Left lung (tissue), 10 donors: ENCODE data around the gene SMIM30. TPM values are rescaled to one million over a fixed set of nuclear protein-coding genes. Genes with fewer than 3 reads are reported as not detected.
"Not testable (repeated sequence)": the region's sequence is repeated elsewhere in the genome, so short reads cannot be mapped to it uniquely, and the experiment has no call there.

ENCODE experiments used
- ATAC-seq: fragments of 200-7000 bp; cut with Tn5 transposase; one replicate; pipeline ENCODE4 v1.9.1; 2020; ENCODE audit warnings: moderate library complexity
- DNase-seq, 4 donors: peaks; one replicate each; pipeline ENCODE4 v3.0.0-alpha.2; 2013 to 2020
- H3K27ac ChIP-seq, 2 donors: fragments of 200-600 bp; sonication (generic) in 1 of 2; one replicate each; pipeline versions ENCODE4 v1.5.0 to v1.8.0; 2020 to 2021
- H3K27me3 ChIP-seq, 2 donors: fragments of 200-600 bp; sonication (generic) in 1 of 2; one replicate each; pipeline versions ENCODE4 v1.5.0 to v1.8.0; 2020 to 2021
- H3K36me3 ChIP-seq, 2 donors: fragments of 200-600 bp; sonication (generic) in 1 of 2; one replicate each; pipeline versions ENCODE4 v1.5.0 to v1.8.0; 2020 to 2021
- H3K4me1 ChIP-seq, 2 donors: fragments of 200-600 bp; one replicate each; pipeline ENCODE4 v1.8.0; 2021
- H3K4me3 ChIP-seq, 2 donors: fragments of 200-600 bp; sonication (generic) in 1 of 2; one replicate each; pipeline versions ENCODE4 v1.5.0 to v1.8.0; 2020 to 2021; ENCODE audit warnings: mild to moderate bottlenecking in 1 of 2
- H3K9me3 ChIP-seq, 2 donors: fragments of 200-600 bp; sonication (generic) in 1 of 2; one replicate each; pipeline versions ENCODE4 v1.5.0 to v1.8.0; 2020 to 2021
- CTCF ChIP-seq, 2 donors: fragments of 200-600 bp; sonication (generic) in 1 of 2; IDR thresholded peaks; one replicate each; pipeline versions ENCODE4 v1.5.0 to v1.8.0; 2021; ENCODE audit warnings: antibody characterized with exemption in 2 of 2
- intact Hi-C, 2 donors: fragments of 100-400 bp; cut with DNase I; formaldehyde crosslinking; loops; one replicate each; pipeline versions ENCODE4 v1.11.2 to v1.14.2; 2022
- polyA plus RNA-seq, 6 donors: library from polyadenylated mRNA; unstranded; fragments of 120-200 nt; gene quantifications; one replicate each; pipeline ENCODE4 v1.2.1, GENCODE V29; 2013; ENCODE audit not compliant: insufficient read length in 6 of 6
- total RNA-seq, 2 donors: library from RNA; stranded (reverse); fragmentation: NEBNext Ultra II Directional; extraction: Animal tissue kit (Norgen Biotek cat#: 25700); gene quantifications; one replicate each; pipeline ENCODE4 v1.2.1, GENCODE V29; 2021
- donor health status: DM: no; HTN: yes; CAD: no.
- donor health status: DM: no; HTN: no; CAD: no.

Gene SMIM30
- total and polyA plus RNA-seq, 8 donors: 50.8 to 80.0 (median 70.5) TPM

DNA sequence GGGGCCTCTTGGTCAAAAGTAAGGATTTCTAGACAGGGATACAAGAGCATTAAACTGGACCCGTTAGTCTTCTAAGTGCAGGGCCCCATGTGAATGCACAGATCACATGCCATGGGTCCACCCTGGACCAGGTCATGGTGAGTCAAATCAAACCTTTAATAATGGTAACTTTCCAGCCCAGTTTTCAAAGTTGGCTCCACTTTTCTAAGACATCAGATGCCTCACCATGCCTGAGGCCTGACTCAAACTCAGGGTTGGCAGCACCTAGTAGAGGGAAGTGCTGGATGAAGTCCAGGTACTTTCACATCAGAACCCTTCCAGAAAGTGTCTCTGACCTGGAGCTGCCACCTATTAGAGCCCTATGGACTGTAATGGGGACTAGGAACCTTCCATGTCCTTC, 9.7 kb upstream of the SMIM30 start:
- no peaks in the 10 kb centered on the region for H3K9me3 ChIP-seq
- H3K4me1 ChIP-seq: no peaks in the 10 kb centered on the region
- no peak overlapping the region for H3K27ac ChIP-seq
- intact Hi-C loops: no loop called here
- no peak overlapping the region for H3K4me3 ChIP-seq
- ATAC-seq (no peak), DNase-seq (no peak)
- H3K36me3 ChIP-seq: no peaks in the 10 kb centered on the region
- H3K27me3 ChIP-seq: no peaks in the 10 kb centered on the region
- TF ChIP-seq CTCF (IDR thresholded peaks at IDR 0.05): no peak

DNA sequence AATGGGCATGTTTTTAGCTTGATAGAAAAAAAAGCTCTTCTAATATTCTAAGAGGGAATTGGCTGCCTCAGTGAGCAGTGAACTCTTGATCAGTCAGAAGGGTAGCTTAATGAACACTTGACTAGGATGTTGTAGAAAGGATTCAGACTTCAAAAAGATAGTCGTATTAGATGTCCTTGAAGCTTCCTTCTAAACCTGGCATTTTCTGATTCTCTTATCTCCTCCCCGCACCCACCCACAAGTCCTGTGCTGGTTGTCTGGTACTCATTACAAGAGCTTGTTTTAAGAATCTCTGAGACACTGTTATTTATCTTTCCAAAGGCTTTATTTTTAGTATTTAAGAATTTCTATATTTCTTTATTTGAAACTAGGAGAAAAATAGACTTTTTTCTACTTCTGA, 7.4 kb upstream of the SMIM30 start:
- no peaks in the 10 kb centered on the region for H3K9me3 ChIP-seq
- no peaks in the 10 kb centered on the region for H3K36me3 ChIP-seq
- H3K27ac ChIP-seq: no peak overlapping the region
- H3K27me3 ChIP-seq: no peaks in the 10 kb centered on the region
- no peaks in the 10 kb centered on the region for H3K4me1 ChIP-seq
- DNase-seq (no peak), ATAC-seq (no peak)
- TF ChIP-seq CTCF (IDR thresholded peaks at IDR 0.05): no peak
- H3K4me3 ChIP-seq: no peak overlapping the region
- intact Hi-C loops: no loop called here

GRCh38 chr7:113122744-113123143, 4.4 kb upstream of the SMIM30 start:
- Histone ChIP-seq H3K4me3 (no peak overlapping the region), H3K9me3 (no peaks in the 10 kb centered on the region), H3K36me3 (no peaks in the 10 kb centered on the region), H3K27me3 (no peaks in the 10 kb centered on the region), H3K27ac (no peak overlapping the region), H3K4me1 (peaks cover 0 to 3% of the 10 kb centered on the region in 2 donors)
- DNase-seq: no peak
- no peak for TF ChIP-seq CTCF (IDR thresholded peaks at IDR 0.05)
- no peak for ATAC-seq
- intact Hi-C loops: no loop called here

DNA sequence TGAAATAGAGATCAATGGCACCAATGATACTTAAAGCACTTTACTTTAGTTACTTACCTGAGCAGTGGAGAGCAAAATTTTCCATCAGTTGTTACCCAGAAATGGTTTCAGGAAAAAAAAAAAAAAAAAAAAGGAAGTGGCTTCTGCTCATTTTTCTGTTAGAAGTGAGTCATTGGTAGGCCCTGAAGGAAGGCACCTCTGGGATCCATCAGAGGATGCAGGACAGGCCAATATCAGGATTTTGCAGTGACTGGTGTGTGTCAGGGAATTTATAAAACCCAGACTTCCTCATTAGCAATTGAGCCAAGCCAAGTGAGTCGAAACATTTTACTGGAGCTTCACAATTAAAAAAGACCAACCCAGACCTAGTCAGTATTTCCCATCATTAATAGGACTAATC, 2.3 kb upstream of the SMIM30 start:
- TF ChIP-seq CTCF (IDR thresholded peaks at IDR 0.05): no peak
- Histone ChIP-seq H3K36me3 (peaks cover 0 to 5% of the 10 kb centered on the region in 2 donors), H3K4me3 (no peak overlapping the region), H3K27me3 (no peaks in the 10 kb centered on the region), H3K27ac (no peak overlapping the region), H3K9me3 (no peaks in the 10 kb centered on the region), H3K4me1 (peaks cover 0 to 10% of the 10 kb centered on the region in 2 donors)
- DNase-seq (no peak), ATAC-seq (no peak)
- intact Hi-C loops: no loop called here

- Histone ChIP-seq H3K9me3 (no peaks in the 10 kb centered on the region), H3K4me1 (peaks cover 0 to 10% of the 10 kb centered on the region in 2 donors), H3K27me3 (no peaks in the 10 kb centered on the region), H3K36me3 (peaks cover 0 to 9% of the 10 kb centered on the region in 2 donors), H3K4me3 (no peak overlapping the region), H3K27ac (no peak overlapping the region)
- TF ChIP-seq CTCF (IDR thresholded peaks at IDR 0.05): no peak
- DNase-seq (no peak), ATAC-seq (no peak)
- intact Hi-C loops: no loop called here
These were observed 1.1 kb upstream of the SMIM30 start for GRCh38 chr7:113119429-113119828.

GRCh38 chr7:113117374-113117774, 980 bp downstream of the SMIM30 start:
- DNase-seq: peak in 1 of 4 donors; percentile 40
- H3K36me3 ChIP-seq, H3K27me3 ChIP-seq, intact Hi-C loops, H3K9me3 ChIP-seq: not testable (repeated sequence)
- ATAC-seq: peak; percentile 43
- Histone ChIP-seq H3K4me3 (peak overlapping the region in 1 of 2 donors; percentile 58), H3K4me1 (peaks cover 0 to 10% of the 10 kb centered on the region in 2 donors), H3K27ac (peak overlapping the region; percentile 15 to 80)
